Ectodermal cell (in vitro differentiated cells): ENCODE data around the gene XYLB.
"Not testable (repeated sequence)": the region's sequence is repeated elsewhere in the genome, so short reads cannot be mapped to it uniquely, and the experiment has no call there.

Experiments used
- H3K27ac ChIP-seq: 2 replicates; pipeline ENCODE4 v1.7.0; 2013; ENCODE audit warnings: mild to moderate bottlenecking, low read depth, low read length; ENCODE audit not compliant: insufficient read depth, poor library complexity, severe bottlenecking
- H3K27me3 ChIP-seq: 2 replicates; pipeline ENCODE4 v1.7.0; 2013; ENCODE audit warnings: mild to moderate bottlenecking, low read length; ENCODE audit not compliant: insufficient read depth, control insufficient read depth, poor library complexity, severe bottlenecking
- H3K36me3 ChIP-seq: one replicate; pipeline ENCODE4 v1.7.0; 2013; ENCODE audit warnings: low read length; ENCODE audit not compliant: control insufficient read depth, insufficient read depth
- H3K4me1 ChIP-seq: one replicate; pipeline ENCODE4 v1.7.0; 2013; ENCODE audit warnings: low read length; ENCODE audit not compliant: control insufficient read depth, insufficient read depth
- H3K4me3 ChIP-seq: 2 replicates; pipeline ENCODE4 v1.7.0; 2013; ENCODE audit warnings: low read depth, low read length, control low read depth; ENCODE audit not compliant: insufficient read depth
- H3K9me3 ChIP-seq: 2 replicates; pipeline ENCODE4 v1.7.0; 2013; ENCODE audit warnings: mild to moderate bottlenecking, low read length, moderate library complexity; ENCODE audit not compliant: control insufficient read depth
- WGBS, 2 experiments: methylation state at CpG; one replicate each; pipeline ENCODE4 v1.1.7; 2013; ENCODE audit warnings: missing lambda C conversion rate in 2 of 2; 5-methylcytosine and 5-hydroxymethylcytosine counted together

Gene XYLB

GRCh38 chr3:38313263-38313662, 33.3 kb upstream of the XYLB start:
- H3K36me3 ChIP-seq, result no peaks in the 10 kb centered on the region
- no peaks in the 10 kb centered on the region for H3K9me3 ChIP-seq
- no peak overlapping the region for H3K27ac ChIP-seq
- no peak overlapping the region for H3K4me3 ChIP-seq
- WGBS, 2 experiments, result 91 to 96% methylated on average over 5 of the region's 5 CpGs
- H3K27me3 ChIP-seq, result no peaks in the 10 kb centered on the region
- H3K4me1 ChIP-seq, result peaks cover 4% of the 10 kb centered on the region

DNA sequence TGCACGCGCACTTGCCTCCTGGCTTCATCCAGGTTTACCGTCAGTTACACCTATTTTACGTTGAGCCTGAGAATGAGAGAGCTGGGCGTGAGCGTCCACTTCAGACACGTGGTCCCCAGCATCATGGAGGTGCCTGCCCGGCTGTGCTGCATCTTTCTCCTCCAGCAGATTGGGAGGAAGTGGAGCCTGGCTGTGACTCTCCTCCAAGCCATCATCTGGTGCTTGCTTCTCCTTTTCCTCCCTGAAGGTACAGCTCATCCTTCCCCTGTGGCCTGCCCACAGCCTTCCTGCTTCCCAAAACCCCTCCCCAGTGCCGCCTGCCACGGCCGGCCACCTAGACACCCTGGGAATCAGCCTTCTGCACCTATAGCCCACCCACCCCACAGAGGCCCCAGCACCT, 32.9 kb upstream of the XYLB start:
- H3K4me3 ChIP-seq, result no peak overlapping the region
- WGBS, 2 experiments, result 87% methylated on average over 11 of the region's 11 CpGs
- H3K27ac ChIP-seq, result no peak overlapping the region
- no peaks in the 10 kb centered on the region for H3K36me3 ChIP-seq
- no peaks in the 10 kb centered on the region for H3K9me3 ChIP-seq
- H3K27me3 ChIP-seq, result no peaks in the 10 kb centered on the region
- H3K4me1 ChIP-seq, result peaks cover 4% of the 10 kb centered on the region

DNA sequence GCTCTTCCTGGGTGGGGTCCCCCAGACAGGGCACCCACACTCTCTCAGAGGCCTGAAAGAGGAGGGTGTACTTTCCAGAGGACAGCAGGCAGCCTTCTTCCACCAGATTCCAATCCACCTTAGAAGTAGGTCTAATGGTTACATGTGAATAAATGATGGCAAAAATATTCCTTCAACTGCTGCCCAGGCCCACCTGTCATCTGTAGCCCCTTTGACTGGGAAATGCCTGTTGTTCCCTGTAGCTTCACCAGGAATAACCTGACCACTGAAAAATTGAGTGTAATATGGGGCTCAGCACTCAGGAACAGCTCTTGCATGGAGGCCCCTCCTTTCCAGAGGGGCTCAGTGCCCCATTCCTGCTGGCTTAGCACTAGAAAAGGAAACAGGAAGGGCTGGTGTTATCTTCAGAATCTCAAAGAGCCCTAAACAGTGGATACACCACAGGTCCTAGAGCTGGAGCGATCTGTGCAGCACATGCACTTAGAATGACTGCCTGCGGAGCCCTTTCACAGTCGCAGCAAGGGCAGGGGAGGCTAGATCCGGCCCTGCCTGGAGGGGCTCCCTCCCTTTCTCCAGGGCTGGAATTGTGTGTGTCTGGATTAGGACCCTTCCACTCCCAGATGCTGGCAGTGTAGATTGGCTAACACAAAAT, 32.3 kb upstream of the XYLB start:
- Histone ChIP-seq H3K4me1 (peaks cover 4% of the 10 kb centered on the region), H3K27me3 (no peaks in the 10 kb centered on the region), H3K9me3 (no peaks in the 10 kb centered on the region), H3K27ac (no peak overlapping the region), H3K4me3 (no peak overlapping the region), H3K36me3 (no peaks in the 10 kb centered on the region)
- whole genome bisulfite sequencing, 2 experiments, result 27% methylated on average over 4 of the region's 4 CpGs

- no peak overlapping the region for H3K4me3 ChIP-seq
- H3K36me3 ChIP-seq, result no peaks in the 10 kb centered on the region
- WGBS, 2 experiments, result 80% methylated on average over 5 of the region's 5 CpGs
- no peaks in the 10 kb centered on the region for H3K27me3 ChIP-seq
- H3K4me1 ChIP-seq, result peaks cover 4% of the 10 kb centered on the region
- no peaks in the 10 kb centered on the region for H3K9me3 ChIP-seq
- H3K27ac ChIP-seq, result no peak overlapping the region
Measured at GRCh38 chr3:38314764-38315487, 31.7 kb upstream of the XYLB start.

DNA sequence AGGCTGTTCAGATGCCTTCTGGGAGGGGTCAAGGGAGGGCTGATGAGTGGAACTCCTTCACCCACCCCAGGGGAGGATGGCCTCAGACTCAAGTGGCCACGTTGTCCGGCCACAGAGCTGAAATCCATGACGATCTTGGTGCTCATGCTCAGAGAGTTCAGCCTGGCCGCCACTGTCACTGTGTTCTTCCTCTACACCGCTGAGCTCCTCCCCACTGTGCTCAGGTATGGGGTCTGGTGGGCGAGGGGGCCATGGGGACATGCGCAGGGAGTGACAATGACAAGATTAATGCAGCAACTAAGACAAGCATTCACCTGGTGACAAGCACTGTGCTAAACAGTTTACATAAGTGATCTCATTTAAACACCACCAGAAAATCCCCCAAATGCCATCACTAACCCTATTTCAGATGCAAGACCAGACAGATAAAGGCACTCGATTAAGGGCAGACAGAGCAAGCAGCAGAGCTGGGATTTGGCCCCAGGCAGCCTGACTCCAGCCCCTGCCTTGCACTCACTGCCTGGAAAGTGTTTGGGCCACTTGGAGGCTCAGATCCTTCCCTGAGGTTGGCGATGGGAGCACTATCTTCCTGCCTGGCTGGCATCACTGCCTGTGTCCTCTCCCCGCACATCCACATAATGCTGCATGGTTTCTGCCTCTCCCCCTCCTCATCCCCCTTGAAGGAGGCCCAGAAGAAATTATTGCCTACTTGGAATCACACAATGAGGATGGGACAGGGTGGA, 30.9 kb upstream of the XYLB start:
- no peaks in the 10 kb centered on the region for H3K27me3 ChIP-seq
- 84 to 87% methylated on average over 10 of the region's 10 CpGs for WGBS, 2 experiments
- no peak overlapping the region for H3K27ac ChIP-seq
- H3K36me3 ChIP-seq, result no peaks in the 10 kb centered on the region
- no peak overlapping the region for H3K4me3 ChIP-seq
- H3K4me1 ChIP-seq, result peaks cover 4% of the 10 kb centered on the region
- no peaks in the 10 kb centered on the region for H3K9me3 ChIP-seq

DNA sequence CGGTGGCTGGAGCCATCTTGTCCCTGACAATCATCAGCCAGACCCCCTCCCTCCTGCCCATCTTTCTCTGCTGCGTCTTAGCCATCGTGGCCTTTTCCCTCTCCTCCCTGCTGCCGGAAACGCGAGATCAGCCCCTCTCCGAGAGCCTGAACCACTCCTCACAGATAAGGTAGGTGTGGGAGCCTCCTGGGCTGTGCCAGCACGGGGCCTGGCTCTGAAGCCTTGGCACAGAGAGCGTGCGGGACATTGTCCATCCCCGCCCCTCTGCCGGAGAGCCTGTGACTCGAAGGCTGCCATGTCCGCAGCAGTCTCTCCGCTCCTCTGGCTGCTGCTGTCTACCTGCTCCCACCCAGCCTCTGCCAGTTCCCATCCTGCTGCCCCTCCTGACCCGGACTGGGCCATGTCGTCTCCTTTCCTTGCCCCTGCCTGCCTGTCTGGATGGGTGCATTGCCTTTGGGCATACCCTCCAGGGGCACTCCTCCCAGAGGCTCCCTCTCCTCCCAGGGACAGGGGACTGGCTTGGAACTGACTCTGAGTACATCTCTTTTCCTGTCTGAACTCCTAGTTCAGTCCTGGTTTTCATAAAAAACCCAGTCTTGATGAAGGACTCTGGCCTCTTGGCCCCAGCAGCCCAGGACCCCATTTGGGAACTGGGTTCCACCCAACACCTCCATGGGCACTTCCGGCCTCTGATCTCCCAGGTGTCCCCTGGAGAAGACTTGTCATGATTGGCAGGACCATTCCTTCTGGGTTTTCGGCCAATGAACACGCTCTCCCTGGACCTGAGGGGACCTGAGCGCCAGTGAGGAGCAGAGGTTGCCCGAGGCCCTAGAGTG, 30.0 kb upstream of the XYLB start:
- 90 to 91% methylated on average over 22 of the region's 22 CpGs for WGBS, 2 experiments
- Histone ChIP-seq H3K4me3 (no peak overlapping the region), H3K4me1 (peaks cover 4% of the 10 kb centered on the region), H3K36me3 (no peaks in the 10 kb centered on the region), H3K9me3 (no peaks in the 10 kb centered on the region), H3K27me3 (no peaks in the 10 kb centered on the region), H3K27ac (no peak overlapping the region)

DNA sequence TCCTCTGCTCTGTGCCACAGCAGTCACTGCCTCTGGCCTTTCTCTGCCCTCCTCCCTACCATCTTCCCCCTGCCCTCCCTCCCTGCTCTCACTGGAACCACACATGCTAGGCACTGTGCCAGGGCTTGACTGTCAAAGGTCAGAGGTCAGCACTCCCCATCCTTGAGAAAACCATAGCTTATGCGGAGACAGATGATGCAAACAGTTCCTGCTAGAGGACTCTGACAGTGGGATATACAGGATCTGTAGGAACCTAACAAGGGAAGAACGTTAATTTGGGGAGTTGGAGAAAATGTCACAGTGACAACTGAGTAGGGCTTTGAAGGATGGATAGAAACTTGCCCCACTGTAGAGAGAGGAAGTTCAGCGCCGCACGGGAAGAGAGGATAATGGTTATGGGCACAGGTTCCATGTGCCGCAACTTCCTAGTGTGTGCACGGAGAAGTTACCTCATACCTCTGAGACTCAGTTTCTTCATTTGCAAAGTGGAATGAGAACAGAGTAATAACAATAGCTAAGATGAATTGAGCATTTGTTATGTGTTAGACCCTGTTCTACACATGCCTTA, 29.3 kb upstream of the XYLB start:
- WGBS, 2 experiments, result 94 to 95% methylated on average over 7 of the region's 7 CpGs
- Histone ChIP-seq H3K4me3 (no peak overlapping the region), H3K27me3 (no peaks in the 10 kb centered on the region), H3K4me1 (peaks cover 4% of the 10 kb centered on the region), H3K9me3 (no peaks in the 10 kb centered on the region), H3K36me3 (no peaks in the 10 kb centered on the region), H3K27ac (no peak overlapping the region)

GRCh38 chr3:38318766-38319671, 27.6 kb upstream of the XYLB start:
- 92 to 93% methylated on average over 8 of the region's 8 CpGs for WGBS, 2 experiments
- Histone ChIP-seq H3K27me3 (no peaks in the 10 kb centered on the region), H3K4me1 (peaks cover 4% of the 10 kb centered on the region), H3K36me3 (no peaks in the 10 kb centered on the region), H3K9me3 (no peaks in the 10 kb centered on the region), H3K27ac (no peak overlapping the region), H3K4me3 (no peak overlapping the region)

DNA sequence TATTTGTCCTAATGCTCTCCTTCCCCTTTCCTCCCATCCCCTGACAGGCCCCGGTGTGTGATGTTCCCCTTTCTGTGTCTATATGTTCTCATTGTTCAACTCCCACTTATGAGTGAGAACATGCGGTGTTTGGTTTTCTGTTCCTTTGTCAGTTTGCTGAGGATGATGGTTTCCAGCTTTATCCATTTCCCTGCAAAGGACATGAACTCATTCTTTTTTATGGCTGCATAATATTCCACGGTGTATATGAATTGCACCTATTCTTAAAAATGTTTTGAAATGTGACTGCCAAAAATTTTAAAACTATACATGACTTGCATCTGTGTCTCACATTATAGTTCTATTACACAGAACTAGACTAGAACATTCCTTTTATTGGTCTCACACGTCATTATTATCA, 25.9 kb upstream of the XYLB start:
- WGBS, 2 experiments, result 95 to 97% methylated on average over 3 to 4 of the region's 4 CpGs

More for the DNA sequence above, 25.9 kb upstream of the XYLB start:
- H3K9me3 ChIP-seq, H3K4me1 ChIP-seq, H3K36me3 ChIP-seq, H3K27me3 ChIP-seq, H3K27ac ChIP-seq, H3K4me3 ChIP-seq: not testable (repeated sequence)
